Nephron (organoid): ENCODE measurements around the gene MAMDC4.

Experiments
- H3K27ac Mint-ChIP-seq, 3 experiments: 2 replicates each; pipeline ENCODE4 v1.8.0; 2020; ENCODE audit warnings: mixed read lengths in 3 of 3, mild to moderate bottlenecking in 2 of 3, moderate library complexity in 1 of 3
- H3K27me3 Mint-ChIP-seq: 2 replicates; pipeline ENCODE4 v1.8.0; 2021; ENCODE audit warnings: low read depth, mild to moderate bottlenecking, moderate library complexity, mixed read lengths
- H3K36me3 Mint-ChIP-seq: 2 replicates; pipeline ENCODE4 v1.8.0; 2020; ENCODE audit warnings: low read depth, mixed read lengths
- H3K4me1 Mint-ChIP-seq: 2 replicates; pipeline ENCODE4 v1.8.0; 2020; ENCODE audit warnings: mixed read lengths
- H3K4me3 Mint-ChIP-seq, 3 experiments: 2 replicates each; pipeline ENCODE4 v1.8.0; 2020; ENCODE audit warnings: mild to moderate bottlenecking in 3 of 3, mixed read lengths in 3 of 3, moderate library complexity in 2 of 3
- H3K9me3 Mint-ChIP-seq: 2 replicates; pipeline ENCODE4 v1.8.0; 2020; ENCODE audit warnings: mixed read lengths
- TF ChIP-seq, protein P1 (sequence below), 3 experiments: fragments of 200-600 bp; sonication (generic); IDR thresholded peaks; one replicate each; pipeline ENCODE4 v1.5.0; 2021; ENCODE audit warnings: antibody characterized with exemption in 3 of 3; ENCODE audit not compliant: unreplicated experiment in 3 of 3

The MAMDC4 gene

DNA sequence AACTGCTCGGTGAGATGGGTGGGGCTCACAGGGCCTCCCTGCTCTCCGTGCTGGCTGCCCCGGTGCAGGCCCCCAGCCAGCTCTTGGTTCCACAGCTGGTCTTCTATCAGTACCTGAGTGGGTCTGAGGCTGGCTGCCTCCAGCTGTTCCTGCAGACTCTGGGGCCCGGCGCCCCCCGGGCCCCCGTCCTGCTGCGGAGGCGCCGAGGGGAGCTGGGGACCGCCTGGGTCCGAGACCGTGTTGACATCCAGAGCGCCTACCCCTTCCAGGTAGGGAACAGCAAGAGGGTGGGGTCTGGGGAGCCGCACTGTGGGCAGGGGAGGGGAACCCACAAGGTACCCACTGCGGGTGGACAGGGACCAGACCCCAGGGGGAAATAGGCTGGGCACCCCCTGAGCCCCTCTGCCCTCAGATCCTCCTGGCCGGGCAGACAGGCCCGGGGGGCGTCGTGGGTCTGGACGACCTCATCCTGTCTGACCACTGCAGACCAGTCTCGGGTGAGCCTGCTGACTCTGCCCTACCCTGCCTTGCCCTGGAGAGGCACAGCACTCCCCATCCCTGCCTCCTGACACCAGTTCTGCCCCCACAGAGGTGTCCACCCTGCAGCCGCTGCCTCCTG, 2.8 kb downstream of the MAMDC4 start:
- H3K27me3 Mint-ChIP-seq: no peaks in the 10 kb centered on the region
- H3K36me3 Mint-ChIP-seq: no peaks in the 10 kb centered on the region
- TF ChIP-seq, protein P1, sequence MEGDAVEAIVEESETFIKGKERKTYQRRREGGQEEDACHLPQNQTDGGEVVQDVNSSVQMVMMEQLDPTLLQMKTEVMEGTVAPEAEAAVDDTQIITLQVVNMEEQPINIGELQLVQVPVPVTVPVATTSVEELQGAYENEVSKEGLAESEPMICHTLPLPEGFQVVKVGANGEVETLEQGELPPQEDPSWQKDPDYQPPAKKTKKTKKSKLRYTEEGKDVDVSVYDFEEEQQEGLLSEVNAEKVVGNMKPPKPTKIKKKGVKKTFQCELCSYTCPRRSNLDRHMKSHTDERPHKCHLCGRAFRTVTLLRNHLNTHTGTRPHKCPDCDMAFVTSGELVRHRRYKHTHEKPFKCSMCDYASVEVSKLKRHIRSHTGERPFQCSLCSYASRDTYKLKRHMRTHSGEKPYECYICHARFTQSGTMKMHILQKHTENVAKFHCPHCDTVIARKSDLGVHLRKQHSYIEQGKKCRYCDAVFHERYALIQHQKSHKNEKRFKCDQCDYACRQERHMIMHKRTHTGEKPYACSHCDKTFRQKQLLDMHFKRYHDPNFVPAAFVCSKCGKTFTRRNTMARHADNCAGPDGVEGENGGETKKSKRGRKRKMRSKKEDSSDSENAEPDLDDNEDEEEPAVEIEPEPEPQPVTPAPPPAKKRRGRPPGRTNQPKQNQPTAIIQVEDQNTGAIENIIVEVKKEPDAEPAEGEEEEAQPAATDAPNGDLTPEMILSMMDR (IDR thresholded peaks at IDR 0.05; ENCODE audit: unreplicated experiment in 3 of 3): no peak
- H3K27ac Mint-ChIP-seq: no peak overlapping the region
- no peaks in the 10 kb centered on the region for H3K4me1 Mint-ChIP-seq
- no peak overlapping the region for H3K4me3 Mint-ChIP-seq
- H3K9me3 Mint-ChIP-seq: no peaks in the 10 kb centered on the region

DNA sequence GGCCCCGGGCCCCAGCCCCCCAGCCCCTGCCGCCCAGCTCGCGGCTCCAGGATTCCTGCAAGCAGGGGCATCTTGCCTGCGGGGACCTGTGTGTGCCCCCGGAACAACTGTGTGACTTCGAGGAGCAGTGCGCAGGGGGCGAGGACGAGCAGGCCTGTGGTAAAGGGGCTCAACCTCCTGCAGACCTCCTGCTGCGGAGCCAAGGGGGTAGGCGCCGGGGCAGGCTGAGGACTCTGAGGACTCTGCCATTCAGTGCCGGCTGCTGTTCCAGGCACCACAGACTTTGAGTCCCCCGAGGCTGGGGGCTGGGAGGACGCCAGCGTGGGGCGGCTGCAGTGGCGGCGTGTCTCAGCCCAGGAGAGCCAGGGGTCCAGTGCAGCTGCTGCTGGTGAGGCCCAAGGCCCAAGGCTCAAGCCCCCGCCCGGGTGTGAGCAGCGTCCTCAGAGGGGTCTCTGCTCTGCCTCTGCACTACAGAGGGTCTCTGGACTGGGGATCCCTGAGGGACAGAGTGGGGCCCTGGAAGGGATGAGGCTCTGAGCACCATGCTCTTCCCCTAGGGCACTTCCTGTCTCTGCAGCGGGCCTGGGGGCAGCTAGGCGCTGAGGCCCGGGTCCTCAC, 3.4 kb downstream of the MAMDC4 start:
- H3K9me3 Mint-ChIP-seq: no peaks in the 10 kb centered on the region
- no peak overlapping the region for H3K27ac Mint-ChIP-seq

DNA sequence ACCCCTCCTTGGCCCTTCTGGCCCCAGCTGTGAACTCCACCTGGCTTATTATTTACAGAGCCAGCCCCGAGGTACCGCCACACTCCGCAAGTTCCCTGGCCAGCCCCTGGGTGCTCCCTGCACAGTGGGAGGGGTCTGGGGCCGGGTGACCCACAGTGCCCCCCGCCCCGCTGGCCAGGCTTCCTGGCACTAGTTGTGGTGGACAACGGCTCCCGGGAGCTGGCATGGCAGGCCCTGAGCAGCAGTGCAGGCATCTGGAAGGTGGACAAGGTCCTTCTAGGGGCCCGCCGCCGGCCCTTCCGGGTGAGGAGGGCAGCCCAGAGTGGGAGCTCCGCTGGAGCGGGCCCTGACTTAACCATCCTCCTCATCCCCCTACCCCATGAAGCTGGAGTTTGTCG, 3.9 kb downstream of the MAMDC4 start:
- Mint-ChIP-seq H3K9me3 (no peaks in the 10 kb centered on the region), H3K27me3 (no peaks in the 10 kb centered on the region), H3K4me3 (no peak overlapping the region), H3K4me1 (no peaks in the 10 kb centered on the region), H3K27ac (no peak overlapping the region), H3K36me3 (no peaks in the 10 kb centered on the region)
- TF ChIP-seq, protein P1 (IDR thresholded peaks at IDR 0.05; ENCODE audit: unreplicated experiment in 3 of 3): no peak

More for the DNA sequence above, 3.4 kb downstream of the MAMDC4 start:
- Mint-ChIP-seq H3K27me3 (no peaks in the 10 kb centered on the region), H3K36me3 (no peaks in the 10 kb centered on the region), H3K4me3 (no peak overlapping the region), H3K4me1 (no peaks in the 10 kb centered on the region)
- TF ChIP-seq, protein P1 (IDR thresholded peaks at IDR 0.05; ENCODE audit: unreplicated experiment in 3 of 3): no peak

DNA sequence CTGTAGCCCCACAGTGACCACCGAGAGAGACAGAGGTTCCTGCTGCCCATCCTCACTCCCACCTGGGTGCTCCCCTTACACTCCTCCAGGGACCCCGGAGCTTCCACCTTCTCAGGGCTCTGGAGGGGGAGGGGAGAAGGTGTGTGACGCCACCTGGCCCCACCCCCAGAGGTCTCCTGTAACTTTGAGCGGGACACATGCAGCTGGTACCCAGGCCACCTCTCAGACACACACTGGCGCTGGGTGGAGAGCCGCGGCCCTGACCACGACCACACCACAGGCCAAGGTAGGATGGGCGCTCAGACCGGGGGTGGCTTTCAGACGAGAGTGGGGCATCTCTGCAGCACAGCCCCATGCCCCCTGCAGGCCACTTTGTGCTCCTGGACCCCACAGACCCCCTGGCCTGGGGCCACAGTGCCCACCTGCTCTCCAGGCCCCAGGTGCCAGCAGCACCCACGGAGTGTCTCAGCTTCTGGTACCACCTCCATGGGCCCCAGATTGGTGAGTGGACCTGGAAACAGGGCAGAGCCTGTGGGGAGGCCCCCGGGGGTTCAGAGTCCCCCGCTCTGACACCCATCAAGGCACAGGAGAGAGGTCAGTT, 4.5 kb downstream of the MAMDC4 start:
- H3K27ac Mint-ChIP-seq: no peak overlapping the region
- no peaks in the 10 kb centered on the region for H3K9me3 Mint-ChIP-seq
- no peaks in the 10 kb centered on the region for H3K4me1 Mint-ChIP-seq
- no peak overlapping the region for H3K4me3 Mint-ChIP-seq
- H3K36me3 Mint-ChIP-seq: no peaks in the 10 kb centered on the region
- TF ChIP-seq, protein P1 (IDR thresholded peaks at IDR 0.05; ENCODE audit: unreplicated experiment in 3 of 3): no peak
- H3K27me3 Mint-ChIP-seq: no peaks in the 10 kb centered on the region

DNA sequence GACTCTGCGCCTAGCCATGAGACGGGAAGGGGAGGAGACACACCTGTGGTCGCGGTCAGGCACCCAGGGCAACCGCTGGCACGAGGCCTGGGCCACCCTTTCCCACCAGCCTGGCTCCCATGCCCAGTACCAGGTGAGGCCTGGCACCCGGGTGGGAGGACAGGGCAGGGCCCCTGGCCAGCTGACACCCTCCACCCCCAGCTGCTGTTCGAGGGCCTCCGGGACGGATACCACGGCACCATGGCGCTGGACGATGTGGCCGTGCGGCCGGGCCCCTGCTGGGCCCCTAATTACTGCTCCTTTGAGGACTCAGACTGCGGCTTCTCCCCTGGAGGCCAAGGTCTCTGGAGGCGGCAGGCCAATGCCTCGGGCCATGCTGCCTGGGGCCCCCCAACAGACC, 5.0 kb downstream of the MAMDC4 start:
- Mint-ChIP-seq H3K36me3 (no peaks in the 10 kb centered on the region), H3K27ac (no peak overlapping the region), H3K27me3 (no peaks in the 10 kb centered on the region), H3K4me1 (no peaks in the 10 kb centered on the region), H3K9me3 (no peaks in the 10 kb centered on the region), H3K4me3 (no peak overlapping the region)
- TF ChIP-seq, protein P1 (IDR thresholded peaks at IDR 0.05; ENCODE audit: unreplicated experiment in 3 of 3): no peak
